GM20000 (cell line): ENCODE results near the gene LYG1.

Source experiments
- DNase-seq: peaks from one replicate; pipeline ENCODE4 v3.0.0; 2012; ENCODE audit warnings: low spot score
- CTCF ChIP-seq: IDR thresholded peaks from 2 replicates; pipeline ENCODE4 v1.5.1; 2012; ENCODE audit warnings: mild to moderate bottlenecking, control low read depth; ENCODE audit errors: extremely low read depth, missing control alignments

The LYG1 gene

GRCh38 chr2:99259465-99259864, 41.5 kb downstream of the LYG1 start:
- TF ChIP-seq CTCF: no peak
- no peak for DNase-seq

GRCh38 chr2:99256677-99257076, 44.3 kb downstream of the LYG1 start:
- DNase-seq: no peak
- TF ChIP-seq CTCF: no peak

- no peak for DNase-seq
- TF ChIP-seq CTCF: no peak
These were observed 45.3 kb downstream of the LYG1 start, which contains the start of gene LYG2 for GRCh38 chr2:99255491-99256318. LYG2 (minus strand) TSS chr2:99255666; CDS start chr2:99254260, 1,406 bp downstream.

- DNase-seq: no peak
- TF ChIP-seq CTCF: no peak
These were observed 51.0 kb downstream of the LYG1 start for GRCh38 chr2:99249951-99250350.

GRCh38 chr2:99242151-99242550, 58.8 kb downstream of the LYG1 start:
- no peak for TF ChIP-seq CTCF
- no peak for DNase-seq

- no peak for TF ChIP-seq CTCF
- DNase-seq: no peak
These were observed 60.6 kb downstream of the LYG1 start for GRCh38 chr2:99240431-99240830.

- no peak for DNase-seq
- TF ChIP-seq CTCF: no peak
These were observed 62.4 kb downstream of the LYG1 start for GRCh38 chr2:99238599-99238998.
